CD1c-positive myeloid dendritic cell (primary cell): ENCODE results near the gene ITPR1.

ENCODE experiments used
- DNase-seq: peaks from one replicate; pipeline ENCODE4 v3.0.0-alpha.2; 2016; ENCODE audit errors: extremely low spot score

Gene ITPR1

DNA sequence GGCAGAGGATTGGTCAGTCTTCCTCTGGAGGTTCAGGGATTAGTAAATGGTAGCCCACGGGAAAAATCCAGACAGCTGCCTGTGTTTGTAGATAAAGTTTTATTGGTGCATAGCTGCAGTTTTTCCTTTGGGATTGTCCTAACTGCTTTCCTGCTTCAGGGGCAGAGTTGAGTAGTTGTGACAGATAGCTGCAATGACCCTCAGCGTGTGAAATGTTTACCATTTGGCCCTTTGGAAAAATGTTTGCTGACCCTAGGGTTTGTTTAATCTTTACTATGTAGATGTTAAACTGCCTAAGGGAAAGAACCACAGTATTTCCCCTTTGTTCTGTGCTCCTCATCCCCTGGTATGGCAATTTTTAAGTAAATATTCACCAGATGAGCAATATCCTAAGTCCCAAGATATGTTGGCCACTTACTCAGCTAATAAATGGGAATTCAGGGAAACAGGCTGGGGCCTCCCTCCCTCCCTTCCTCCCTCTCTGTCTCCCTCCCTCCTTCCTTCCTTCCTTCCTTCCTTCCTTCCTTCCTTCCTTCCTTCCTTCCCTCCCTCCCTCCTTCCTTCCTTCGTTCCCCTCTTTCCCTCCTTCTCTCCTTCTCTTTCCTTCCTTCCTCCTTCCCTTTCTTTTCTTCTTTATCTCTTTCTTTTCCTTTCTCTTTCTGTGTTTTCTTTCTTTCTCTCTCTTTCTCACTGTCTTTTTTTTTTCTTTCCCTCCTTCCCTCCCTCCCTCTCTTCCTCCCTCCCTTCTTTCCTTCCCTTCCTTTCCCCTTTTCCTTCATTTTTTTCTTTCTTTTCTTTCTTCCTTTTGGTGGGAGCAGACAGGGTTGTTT is 251.5 kb downstream of the ITPR1 start:
- DNase-seq, result no peak

- DNase-seq, result no peak
Observed at GRCh38 chr3:4745235-4745610, 252.1 kb downstream of the ITPR1 start.

DNA sequence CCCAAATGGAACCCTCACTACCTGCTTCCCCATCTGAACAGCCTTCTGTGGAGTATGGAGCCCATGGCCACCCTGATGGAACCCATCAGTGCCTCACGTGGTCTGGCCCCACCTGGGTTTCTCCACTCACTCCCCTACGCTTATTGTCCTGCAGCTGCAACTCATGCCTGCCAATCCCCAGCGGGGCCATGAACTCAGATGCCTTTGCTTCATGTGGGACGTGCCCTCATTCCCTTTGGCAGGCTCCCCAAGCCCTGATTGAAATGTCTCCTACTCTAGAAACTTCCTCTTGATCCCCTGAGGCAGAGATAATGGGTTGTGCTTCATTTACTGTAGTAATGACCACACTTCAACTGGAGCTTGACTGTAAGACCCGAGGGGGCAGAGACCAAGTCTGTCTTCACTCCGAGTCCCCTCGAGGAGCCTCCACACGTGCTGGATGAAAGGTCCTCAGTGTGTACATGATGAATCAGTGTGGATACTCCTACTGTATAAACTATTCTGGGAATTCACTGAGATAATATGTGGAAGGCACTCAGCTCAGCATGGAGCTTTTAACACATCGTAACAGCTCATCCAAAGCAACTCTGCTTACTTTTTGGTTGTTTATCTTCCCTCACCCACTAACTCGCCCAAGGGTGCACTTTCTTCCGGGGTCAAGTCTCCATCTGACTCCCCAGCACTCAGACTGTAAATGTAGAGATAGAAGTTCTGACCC is 253.3 kb downstream of the ITPR1 start:
- no peak for DNase-seq

DNA sequence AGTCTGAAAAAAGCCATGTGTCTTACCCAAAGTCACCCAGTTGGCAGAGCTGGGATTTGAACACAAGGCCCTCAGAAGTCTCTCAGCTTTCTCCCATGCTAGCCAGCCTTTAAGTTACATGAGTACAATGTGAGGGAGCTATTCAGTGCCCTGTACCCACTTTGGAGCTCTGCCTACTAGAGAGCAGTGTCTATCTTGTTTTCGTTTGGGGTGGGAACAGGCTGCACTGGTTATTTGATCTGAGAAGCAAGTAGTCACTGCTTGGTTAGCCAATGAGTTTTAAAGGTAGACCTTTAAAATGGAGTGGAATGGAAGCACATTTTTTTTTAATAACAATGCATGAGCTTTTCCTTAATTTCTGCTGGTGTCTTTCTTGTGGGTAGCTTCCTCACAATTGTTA is 255.0 kb downstream of the ITPR1 start:
- no peak for DNase-seq

- DNase-seq, result peak; percentile 18
Observed at GRCh38 chr3:4748701-4749378, 255.7 kb downstream of the ITPR1 start.

GRCh38 chr3:4749567-4750002 is 256.4 kb downstream of the ITPR1 start:
- no peak for DNase-seq

- peak; percentile 54 for DNase-seq
Observed at GRCh38 chr3:4750306-4750968, 257.3 kb downstream of the ITPR1 start.

GRCh38 chr3:4751029-4751501 is 257.9 kb downstream of the ITPR1 start:
- no peak for DNase-seq

- DNase-seq, result peak; percentile 76
Observed at GRCh38 chr3:4751502-4752101, 258.5 kb downstream of the ITPR1 start.

GRCh38 chr3:4752201-4753072 is 259.3 kb downstream of the ITPR1 start:
- no peak for DNase-seq

- no peak for DNase-seq
Observed at GRCh38 chr3:4753073-4753691, 260.0 kb downstream of the ITPR1 start.

DNA sequence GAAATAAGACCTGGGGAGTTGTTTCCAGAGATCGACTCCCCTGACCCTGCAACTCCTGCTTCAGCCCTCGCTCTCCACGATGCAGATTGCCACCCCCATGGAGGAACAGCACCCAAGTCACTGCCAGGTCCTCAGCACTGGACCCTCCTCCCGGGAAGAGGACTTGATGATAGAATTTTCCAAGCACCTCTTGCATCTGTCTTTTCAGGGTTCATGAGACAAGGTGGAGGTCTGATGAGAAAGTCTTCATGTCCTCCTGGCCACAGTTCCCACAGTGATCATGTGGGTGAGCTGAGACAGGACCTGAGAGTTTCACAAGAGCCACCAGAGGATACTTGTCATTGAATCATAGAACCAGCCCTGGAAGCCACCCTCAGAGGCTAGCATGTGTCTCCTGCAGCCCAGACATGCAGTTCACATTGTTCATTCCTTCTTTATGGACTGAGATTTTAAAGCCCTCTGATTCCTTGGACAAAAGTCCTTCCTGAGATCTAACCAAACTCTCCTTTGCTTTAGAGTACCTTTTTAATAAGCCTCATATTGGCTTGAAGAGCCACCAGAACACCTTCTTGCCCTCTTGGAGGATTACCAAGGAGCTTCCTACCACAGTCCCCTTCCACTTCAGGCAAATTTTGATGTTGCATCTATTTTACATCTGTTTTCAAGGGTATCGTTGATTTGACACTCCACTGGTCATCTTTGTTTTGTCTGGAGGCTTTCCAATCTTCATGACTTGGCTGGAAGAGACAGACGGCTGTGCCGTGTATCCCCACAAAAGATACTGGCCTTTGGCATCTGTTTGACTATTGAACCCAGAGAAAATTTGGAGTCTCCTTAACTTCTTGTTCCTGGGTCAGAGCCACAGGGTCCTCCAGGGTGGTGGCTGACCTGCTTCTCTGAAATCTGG is 261.3 kb downstream of the ITPR1 start:
- peak; percentile 26 for DNase-seq

GRCh38 chr3:4755566-4755965 is 262.4 kb downstream of the ITPR1 start:
- no peak for DNase-seq

DNA sequence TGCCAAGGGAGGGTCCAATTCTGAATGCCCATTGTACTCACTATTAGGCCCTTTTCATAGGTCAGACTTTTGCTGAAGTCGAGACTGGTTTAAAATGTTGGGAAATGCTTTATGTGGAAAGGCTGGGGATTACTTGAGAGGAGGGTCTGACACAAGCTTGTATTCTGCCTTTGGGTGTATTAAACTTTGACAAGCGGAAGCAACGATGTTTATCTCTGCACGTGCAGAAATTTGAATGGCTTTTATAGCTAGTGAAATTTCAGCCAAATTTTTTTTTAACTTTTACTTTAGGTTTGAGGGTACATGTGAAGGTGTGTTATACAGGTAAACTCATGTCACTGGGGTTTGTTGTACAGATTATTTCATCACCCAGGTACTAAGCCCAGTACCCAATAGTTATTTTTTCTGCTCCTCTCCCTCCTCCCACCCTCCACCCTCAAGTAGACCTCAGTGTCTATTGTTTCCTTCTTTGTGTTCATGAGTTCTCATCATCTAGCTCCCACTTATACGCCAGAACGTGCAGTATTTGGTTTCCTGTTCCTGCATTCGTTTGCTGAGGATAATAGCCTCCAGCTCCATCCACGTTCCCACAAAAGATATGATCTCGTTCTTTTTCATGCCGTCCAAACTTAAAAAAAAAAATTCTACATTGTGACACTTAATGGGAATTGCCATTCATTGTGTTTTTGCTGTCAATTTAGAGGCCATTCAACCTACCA is 263.1 kb downstream of the ITPR1 start:
- DNase-seq, result no peak

DNA sequence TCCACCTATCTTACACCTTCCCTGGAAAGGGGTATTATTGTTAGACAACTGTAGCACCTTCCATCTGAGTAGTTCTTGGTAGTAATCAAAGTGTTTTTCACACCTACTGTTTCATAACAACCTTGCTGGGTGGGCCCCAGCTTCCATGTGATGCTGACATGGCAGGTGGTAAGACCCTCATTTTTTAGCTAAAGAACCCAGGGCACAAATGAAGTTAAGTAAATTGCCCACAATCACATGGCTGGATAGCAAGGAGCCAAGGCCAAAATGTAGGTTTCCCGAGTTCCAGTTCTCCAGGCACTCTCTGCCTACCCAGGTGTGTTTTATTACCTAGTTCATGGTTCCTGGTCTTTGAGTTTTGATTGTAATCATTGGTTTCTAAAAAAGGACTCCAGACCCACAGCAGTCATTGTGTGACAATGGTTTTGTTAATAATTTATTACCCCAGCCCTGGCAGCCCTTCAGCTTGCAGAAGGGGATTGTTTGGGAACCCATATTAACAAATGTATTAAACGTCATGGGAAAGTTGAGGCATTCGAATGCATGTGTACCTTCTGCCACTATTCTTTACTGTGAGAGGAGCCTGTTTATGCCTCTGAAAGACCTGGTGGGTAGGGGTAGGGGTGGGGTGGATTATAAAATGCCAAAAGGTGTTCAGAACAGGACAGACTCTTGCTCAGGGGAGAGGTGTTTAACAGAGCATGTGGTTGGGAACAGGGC is 263.9 kb downstream of the ITPR1 start:
- no peak for DNase-seq

- no peak for DNase-seq
Observed at GRCh38 chr3:4757575-4758248, 264.6 kb downstream of the ITPR1 start.

DNA sequence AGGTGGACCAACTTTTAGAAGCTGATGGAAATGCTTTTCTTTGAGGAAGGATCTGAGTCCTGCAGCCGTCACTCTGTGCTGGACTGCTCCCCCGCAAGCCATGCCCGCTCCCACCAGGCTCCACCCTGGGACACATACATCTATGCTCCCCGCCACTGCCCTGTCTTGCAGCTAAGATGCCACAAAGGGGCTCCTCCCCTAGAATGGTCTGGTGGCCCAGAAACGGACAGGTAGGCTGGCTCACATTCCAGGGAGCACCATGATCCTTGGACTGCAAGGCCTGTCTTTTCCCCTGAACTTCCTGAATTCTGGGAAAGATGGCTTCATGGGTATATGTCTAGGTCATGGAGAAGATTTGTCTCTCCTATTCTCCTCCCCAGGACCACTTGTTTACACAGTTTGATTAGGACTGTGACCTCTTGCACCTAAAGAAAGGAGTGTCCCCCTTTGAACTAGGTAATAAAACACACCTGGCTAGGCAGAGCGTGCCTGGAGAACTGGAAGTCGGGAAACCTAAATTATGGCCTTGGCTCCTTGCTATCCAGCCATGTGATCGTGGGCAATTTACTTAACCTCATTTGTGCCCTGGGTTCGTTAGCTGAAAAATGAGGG is 265.2 kb downstream of the ITPR1 start:
- no peak for DNase-seq
